DMS79 treated with DMSO at 0.1 percent for 48 hours (cell line): ENCODE results near the gene DGKB.

Experiments used
- DNase-seq: peaks from one replicate; lab custom pipeline; 2025; lab: John Stamatoyannopoulos, UW

DGKB gene

DNA sequence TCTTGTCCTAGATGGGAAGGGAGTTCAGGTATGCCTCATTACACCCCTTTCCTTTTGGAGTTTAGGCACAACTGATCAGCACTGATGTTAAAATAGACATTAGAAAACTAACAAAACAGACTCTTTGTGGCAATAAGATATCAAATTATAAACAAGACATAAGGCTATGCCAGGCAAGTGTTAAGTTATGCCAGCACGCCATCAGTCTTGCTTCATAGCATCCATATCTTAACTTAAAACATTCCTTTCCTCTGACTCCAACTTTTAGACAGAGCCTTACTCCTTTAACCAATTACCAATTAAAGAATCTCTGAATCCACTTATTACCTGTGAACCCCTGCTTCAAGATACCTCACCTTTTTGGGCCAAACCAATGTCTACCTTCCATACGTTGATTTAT, 786.9 kb downstream of the DGKB start:
- no peak for DNase-seq

DNA sequence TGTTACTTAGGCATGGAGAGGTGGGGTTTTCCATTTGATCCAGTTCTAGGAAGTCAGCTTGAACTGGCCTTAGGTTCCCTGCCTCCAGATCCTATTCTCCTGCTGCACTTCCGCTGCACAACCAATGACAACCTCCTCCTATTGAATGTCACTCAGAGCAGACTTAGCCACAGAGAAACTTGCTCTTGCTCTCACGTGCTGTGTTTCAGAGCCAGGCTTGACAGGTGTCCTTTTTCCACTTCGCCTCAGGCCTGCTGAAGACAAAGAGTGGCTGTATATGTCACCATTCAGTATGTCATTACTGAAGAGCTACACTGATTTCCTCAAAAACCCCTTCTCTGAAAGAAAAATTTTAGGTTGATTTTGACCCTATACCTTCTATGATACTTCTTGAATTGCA, 797.7 kb downstream of the DGKB start:
- no peak for DNase-seq

- no peak for DNase-seq
These were observed 806.4 kb downstream of the DGKB start for GRCh38 chr7:14096159-14096558.

- no peak for DNase-seq
These were observed 807.2 kb downstream of the DGKB start for GRCh38 chr7:14095233-14095950.
